ENCODE data around the gene MZF1. TPM values are rescaled to one million over a fixed set of nuclear protein-coding genes. Genes with fewer than 3 reads are reported as not detected.

Gene MZF1
- total and polyA plus RNA-seq, 9 of the 15 experiments (the other 6 are each of a cell fraction or from before 2014, with no cell fraction given): 0.31 to 29.3 (median 11.5) TPM

- TF ChIP-seq RBM15 (IDR thresholded peaks at IDR 0.05; ENCODE audit: insufficient read depth, low read length) (no peak), GATA2 (CRISPR knock-in tag; IDR thresholded peaks at IDR 0.05) (no peak), NR1H2 (CRISPR knock-in tag; IDR thresholded peaks at IDR 0.05) (no peak), NR3C1 (CRISPR knock-in tag; IDR thresholded peaks at IDR 0.05) (no peak), C11orf30 (IDR thresholded peaks at IDR 0.05; ENCODE audit: low read depth) (no peak), CEBPG (CRISPR knock-in tag; IDR thresholded peaks at IDR 0.05) (no peak), CEBPG (tag; conservative IDR thresholded peaks at IDR 0.05 in 1 of 2, IDR thresholded peaks at IDR 0.05 in 1 of 2) (no peak), FOXA1 (IDR thresholded peaks at IDR 0.05; ENCODE audit: borderline replicate concordance) (no peak), SAFB2 (IDR thresholded peaks at IDR 0.05; ENCODE audit: borderline replicate concordance, low read depth, low read length, severe bottlenecking) (no peak), NCOA4 (IDR thresholded peaks at IDR 0.05; ENCODE audit: partially characterized antibody) (no peak), FOXJ2 (tag; IDR thresholded peaks at IDR 0.05) (no peak), ELF1 (tag; IDR thresholded peaks at IDR 0.05) (no peak; the same call in 1 of the 2 replicates), ZNF41 (CRISPR knock-in tag; conservative IDR thresholded peaks at IDR 0.05) (no peak), RCOR1 (IDR thresholded peaks at IDR 0.05; ENCODE audit: borderline replicate concordance in 1 of 2, low read depth in 2 of 2, low read length in 2 of 2) (0 out of 4 replicates have a peak, but pooled peaks of 1 of the 2 experiments have one; percentile 4), KLF1 (tag; IDR thresholded peaks at IDR 0.05) (no peak), ZNF121 (CRISPR knock-in tag; conservative IDR thresholded peaks at IDR 0.05) (no peak), ZNF263 (CRISPR knock-in tag; IDR thresholded peaks at IDR 0.05; ENCODE audit: borderline replicate concordance) (peak; percentile 37; the same call in 1 of the 2 replicates), MITF (IDR thresholded peaks at IDR 0.05) (no peak), ZNF764 (CRISPR knock-in tag; IDR thresholded peaks at IDR 0.05; ENCODE audit: low read depth) (no peak), MCM3 (IDR thresholded peaks at IDR 0.05) (no peak), RFX1 (IDR thresholded peaks at IDR 0.05) (peak; percentile 82), NR2C1 (IDR thresholded peaks at IDR 0.05) (peak; percentile 71; the same call in 1 of the 2 replicates), NR2C1 (tag; IDR thresholded peaks at IDR 0.05) (no peak), POLR2AphosphoS5 (IDR thresholded peaks at IDR 0.05; ENCODE audit: control insufficient read depth, insufficient read depth, low read depth, low read length) (no peak; the same call in 1 of the 2 replicates), SREBF1 (IDR thresholded peaks at IDR 0.05; ENCODE audit: borderline replicate concordance, low read depth, low read length) (no peak), ZNF354B (CRISPR knock-in tag; IDR thresholded peaks at IDR 0.05) (no peak)
- TF ChIP-seq, protein P1, sequence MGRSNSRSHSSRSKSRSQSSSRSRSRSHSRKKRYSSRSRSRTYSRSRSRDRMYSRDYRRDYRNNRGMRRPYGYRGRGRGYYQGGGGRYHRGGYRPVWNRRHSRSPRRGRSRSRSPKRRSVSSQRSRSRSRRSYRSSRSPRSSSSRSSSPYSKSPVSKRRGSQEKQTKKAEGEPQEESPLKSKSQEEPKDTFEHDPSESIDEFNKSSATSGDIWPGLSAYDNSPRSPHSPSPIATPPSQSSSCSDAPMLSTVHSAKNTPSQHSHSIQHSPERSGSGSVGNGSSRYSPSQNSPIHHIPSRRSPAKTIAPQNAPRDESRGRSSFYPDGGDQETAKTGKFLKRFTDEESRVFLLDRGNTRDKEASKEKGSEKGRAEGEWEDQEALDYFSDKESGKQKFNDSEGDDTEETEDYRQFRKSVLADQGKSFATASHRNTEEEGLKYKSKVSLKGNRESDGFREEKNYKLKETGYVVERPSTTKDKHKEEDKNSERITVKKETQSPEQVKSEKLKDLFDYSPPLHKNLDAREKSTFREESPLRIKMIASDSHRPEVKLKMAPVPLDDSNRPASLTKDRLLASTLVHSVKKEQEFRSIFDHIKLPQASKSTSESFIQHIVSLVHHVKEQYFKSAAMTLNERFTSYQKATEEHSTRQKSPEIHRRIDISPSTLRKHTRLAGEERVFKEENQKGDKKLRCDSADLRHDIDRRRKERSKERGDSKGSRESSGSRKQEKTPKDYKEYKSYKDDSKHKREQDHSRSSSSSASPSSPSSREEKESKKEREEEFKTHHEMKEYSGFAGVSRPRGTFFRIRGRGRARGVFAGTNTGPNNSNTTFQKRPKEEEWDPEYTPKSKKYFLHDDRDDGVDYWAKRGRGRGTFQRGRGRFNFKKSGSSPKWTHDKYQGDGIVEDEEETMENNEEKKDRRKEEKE (IDR thresholded peaks at IDR 0.05; ENCODE audit: borderline replicate concordance in 1 of 2, control insufficient read depth in 1 of 2, low read depth in 2 of 2, low read length in 1 of 2): no peak
Measured at GRCh38 chr19:58558623-58559274, 14.4 kb downstream of the MZF1 start (continued).

Measured in K562 (cell line).